Gastroesophageal sphincter (tissue), 3 donors: ENCODE results near the gene RSPO1.

Experiments used
- CTCF ChIP-seq, 4 experiments: fragments of 200-600 bp in 2 of 4; fragments of 450-650 bp in 2 of 4; sonication (generic) in 1 of 4; IDR thresholded peaks; one replicate each; pipeline ENCODE4 v1.5.1; 2017 to 2019; ENCODE audit warnings: antibody characterized with exemption in 4 of 4, mild to moderate bottlenecking in 2 of 4, moderate library complexity in 2 of 4
- POLR2AphosphoS5 ChIP-seq: sonication (generic); formaldehyde crosslinking; IDR thresholded peaks from one replicate; pipeline ENCODE4 v1.6.1; 2017; ENCODE audit warnings: antibody characterized with exemption

- TF ChIP-seq CTCF (IDR thresholded peaks at IDR 0.05) (no peak), POLR2AphosphoS5 (no peak)
Observed at GRCh38 chr1:37672136-37672870, 37.6 kb upstream of the RSPO1 start.
